CD4-positive, alpha-beta T cell (primary cell): ENCODE data around the gene KBTBD4. TPM values are rescaled to one million over a fixed set of nuclear protein-coding genes. Genes with fewer than 3 reads are reported as not detected.

Experiments used
- ATAC-seq: fragments of 200-7000 bp; cut with Tn5 transposase; one replicate; pipeline ENCODE4 v1.10.0; 2022; ENCODE audit warnings: mild to moderate bottlenecking; ENCODE audit not compliant: poor library complexity
- CTCF ChIA-PET: fragments of 350-600 bp; sonication (Branson Sonifier 250); formaldehyde crosslinking; loops from one replicate; lab custom pipeline; 2021; ENCODE audit warnings: antibody characterized with exemption, inconsistent platforms; lab: Charles Lee
- POLR2A ChIA-PET: fragments of 350-600 bp; sonication (Branson Sonifier 250); formaldehyde crosslinking; loops from one replicate; lab custom pipeline; 2021; ENCODE audit warnings: antibody characterized with exemption, inconsistent platforms; lab: Charles Lee
- DNase-seq, 14 experiments: peaks; one replicate each; pipeline ENCODE4 v3.0.0-alpha.2; 2013 to 2020; ENCODE audit warnings: mixed read lengths in 2 of 14
- H3K27ac ChIP-seq, 2 donors: one replicate each; pipeline versions ENCODE4 v1.5.1 to v1.7.0; 2013; ENCODE audit warnings: low read length in 2 of 2, low read depth in 1 of 2, mild to moderate bottlenecking in 1 of 2
- H3K27me3 ChIP-seq, 2 experiments: 1 replicate in 1 of 2; 2 replicates in 1 of 2; pipeline versions ENCODE4 v1.6.1 to v1.7.0; 2013; ENCODE audit warnings: low read length in 2 of 2, control low read depth in 1 of 2, mild to moderate bottlenecking in 1 of 2, moderate library complexity in 1 of 2; ENCODE audit not compliant: insufficient read depth in 2 of 2, control insufficient read depth in 1 of 2
- H3K36me3 ChIP-seq: one replicate; pipeline ENCODE4 v1.6.1; 2013; ENCODE audit warnings: low read length, control low read depth; ENCODE audit not compliant: insufficient read depth
- H3K4me1 ChIP-seq: one replicate; pipeline ENCODE4 v1.6.1; 2013; ENCODE audit warnings: low read length, control low read depth; ENCODE audit not compliant: insufficient read depth
- H3K4me3 ChIP-seq: one replicate; pipeline ENCODE4 v1.5.1; 2013; ENCODE audit warnings: mild to moderate bottlenecking, low read length, moderate library complexity
- H3K9me3 ChIP-seq, 2 experiments: 1 replicate in 1 of 2; 2 replicates in 1 of 2; pipeline versions ENCODE4 v1.6.1 to v1.7.0; 2013; ENCODE audit warnings: low read length in 2 of 2, mild to moderate bottlenecking in 2 of 2, control low read depth in 1 of 2, moderate library complexity in 1 of 2; ENCODE audit not compliant: control insufficient read depth in 1 of 2, insufficient read depth in 1 of 2
- H3K27ac Mint-ChIP-seq: one replicate; pipeline ENCODE4 v1.8.0; 2020; ENCODE audit warnings: mixed read lengths
- H3K27me3 Mint-ChIP-seq: one replicate; pipeline ENCODE4 v1.8.0; 2021; ENCODE audit warnings: mixed read lengths
- H3K36me3 Mint-ChIP-seq: one replicate; pipeline ENCODE4 v1.8.0; 2021; ENCODE audit warnings: low read depth, mixed read lengths
- H3K4me1 Mint-ChIP-seq: one replicate; pipeline ENCODE4 v1.8.0; 2021; ENCODE audit warnings: low read depth, mixed read lengths
- H3K4me3 Mint-ChIP-seq: one replicate; pipeline ENCODE4 v1.8.0; 2020; ENCODE audit warnings: mild to moderate bottlenecking, mixed read lengths
- H3K9me3 Mint-ChIP-seq: one replicate; pipeline ENCODE4 v1.8.0; 2020; ENCODE audit warnings: mixed read lengths
- CTCF ChIP-seq: fragments of 200-600 bp; IDR thresholded peaks from one replicate; pipeline ENCODE4 v1.8.0; 2022; ENCODE audit warnings: antibody characterized with exemption, mild to moderate bottlenecking
- intact Hi-C, 2 experiments: fragments of 100-400 bp; cut with DNase I in 1 of 2; cut with micrococcal nuclease in 1 of 2; formaldehyde crosslinking; loops; one replicate each; pipeline versions ENCODE4 v1.15.1 to v1.9.0; 2023 to 2025; cut with DNase I, micrococcal nuclease
- total RNA-seq, 174 experiments: library from RNA in 2 of 174; stranded (reverse) in 2 of 174; gene quantifications; one replicate each; pipeline ENCODE4 v1.2.3 and lab custom pipeline; 2021 to 2026

The KBTBD4 gene
- total RNA-seq, 2 experiments from 2014 or later = 29.1 to 30.2 TPM

- Mint-ChIP-seq H3K4me1 (no peaks in the 10 kb centered on the region), H3K36me3 (no peaks in the 10 kb centered on the region), H3K9me3 (no peaks in the 10 kb centered on the region), H3K27ac (no peak overlapping the region), H3K4me3 (no peak overlapping the region), H3K27me3 (no peaks in the 10 kb centered on the region)
- POLR2A ChIA-PET = no interaction called here
- intact Hi-C loops = no loop called here
- no peak for TF ChIP-seq CTCF
- no peak overlapping the region for H3K27ac ChIP-seq
- DNase-seq (no peak), ATAC-seq (no peak)
- CTCF ChIA-PET = no interaction called here
- H3K36me3 ChIP-seq = no peaks in the 10 kb centered on the region
- no peaks in the 10 kb centered on the region for H3K9me3 ChIP-seq
- H3K27me3 ChIP-seq = no peaks in the 10 kb centered on the region
- H3K4me3 ChIP-seq = no peak overlapping the region
- H3K4me1 ChIP-seq = no peaks in the 10 kb centered on the region
Measured at GRCh38 chr11:47607380-47607779, 28.6 kb upstream of the KBTBD4 start.

- CTCF ChIA-PET = no interaction called here
- Histone ChIP-seq H3K36me3 (no peaks in the 10 kb centered on the region), H3K27me3 (no peaks in the 10 kb centered on the region), H3K9me3 (no peaks in the 10 kb centered on the region), H3K4me1 (no peaks in the 10 kb centered on the region), H3K27ac (no peak overlapping the region), H3K4me3 (no peak overlapping the region)
- intact Hi-C loops = no loop called here
- Mint-ChIP-seq H3K9me3 (no peaks in the 10 kb centered on the region), H3K27ac (no peak overlapping the region), H3K36me3 (no peaks in the 10 kb centered on the region), H3K27me3 (no peaks in the 10 kb centered on the region), H3K4me3 (no peak overlapping the region), H3K4me1 (no peaks in the 10 kb centered on the region)
- POLR2A ChIA-PET = no interaction called here
- ATAC-seq (no peak), DNase-seq (no peak)
- no peak for TF ChIP-seq CTCF
Measured at GRCh38 chr11:47606731-47607130, 28.0 kb upstream of the KBTBD4 start.

- Mint-ChIP-seq H3K27ac (no peak overlapping the region), H3K4me1 (no peaks in the 10 kb centered on the region), H3K4me3 (no peak overlapping the region), H3K36me3 (no peaks in the 10 kb centered on the region), H3K27me3 (no peaks in the 10 kb centered on the region), H3K9me3 (no peaks in the 10 kb centered on the region)
- no peaks in the 10 kb centered on the region for H3K4me1 ChIP-seq
- no peak overlapping the region for H3K27ac ChIP-seq
- no peak for ATAC-seq
- POLR2A ChIA-PET = no interaction called here
- H3K27me3 ChIP-seq = no peaks in the 10 kb centered on the region
- CTCF ChIA-PET = no interaction called here
- no peaks in the 10 kb centered on the region for H3K36me3 ChIP-seq
- no peak for TF ChIP-seq CTCF
- H3K9me3 ChIP-seq = no peaks in the 10 kb centered on the region
- intact Hi-C loops = no loop called here
- H3K4me3 ChIP-seq = no peak overlapping the region
- no peak for DNase-seq
Measured at GRCh38 chr11:47605921-47606320, 27.2 kb upstream of the KBTBD4 start.
